ENCODE measurements around the gene CFH. TPM values are rescaled to one million over a fixed set of nuclear protein-coding genes. Genes with fewer than 3 reads are reported as not detected.
"Not testable (repeated sequence)": the region's sequence is repeated elsewhere in the genome, so short reads cannot be mapped to it uniquely, and the experiment has no call there.

CFH gene
- polyA plus RNA-seq, 3 donors: 0.03 to 1.1 (median 0.36) TPM

DNA sequence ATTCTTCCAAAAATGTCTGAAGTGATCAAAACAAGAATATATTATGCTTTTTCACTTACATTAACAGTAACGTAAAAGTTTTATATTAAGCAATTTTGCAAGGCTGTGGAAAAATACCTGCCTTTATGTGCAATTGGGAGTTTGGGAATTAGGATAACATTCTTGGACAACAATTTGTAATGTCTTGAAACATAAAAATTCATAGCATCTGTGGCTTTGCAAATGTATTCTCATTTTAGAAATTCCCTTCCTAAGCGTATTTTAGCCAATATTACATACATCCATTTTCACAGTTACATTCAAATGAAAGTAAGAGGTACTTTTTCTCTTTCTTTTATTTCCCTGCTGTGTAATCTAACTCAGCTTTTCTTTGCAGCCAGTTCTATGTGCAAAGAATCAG is 13.4 kb upstream of the CFH start:
- peaks cover 0 to 8% (median 5%) of the 10 kb centered on the region in 7 donors for H3K9me3 Mint-ChIP-seq
- TF ChIP-seq, protein P1, sequence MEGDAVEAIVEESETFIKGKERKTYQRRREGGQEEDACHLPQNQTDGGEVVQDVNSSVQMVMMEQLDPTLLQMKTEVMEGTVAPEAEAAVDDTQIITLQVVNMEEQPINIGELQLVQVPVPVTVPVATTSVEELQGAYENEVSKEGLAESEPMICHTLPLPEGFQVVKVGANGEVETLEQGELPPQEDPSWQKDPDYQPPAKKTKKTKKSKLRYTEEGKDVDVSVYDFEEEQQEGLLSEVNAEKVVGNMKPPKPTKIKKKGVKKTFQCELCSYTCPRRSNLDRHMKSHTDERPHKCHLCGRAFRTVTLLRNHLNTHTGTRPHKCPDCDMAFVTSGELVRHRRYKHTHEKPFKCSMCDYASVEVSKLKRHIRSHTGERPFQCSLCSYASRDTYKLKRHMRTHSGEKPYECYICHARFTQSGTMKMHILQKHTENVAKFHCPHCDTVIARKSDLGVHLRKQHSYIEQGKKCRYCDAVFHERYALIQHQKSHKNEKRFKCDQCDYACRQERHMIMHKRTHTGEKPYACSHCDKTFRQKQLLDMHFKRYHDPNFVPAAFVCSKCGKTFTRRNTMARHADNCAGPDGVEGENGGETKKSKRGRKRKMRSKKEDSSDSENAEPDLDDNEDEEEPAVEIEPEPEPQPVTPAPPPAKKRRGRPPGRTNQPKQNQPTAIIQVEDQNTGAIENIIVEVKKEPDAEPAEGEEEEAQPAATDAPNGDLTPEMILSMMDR (IDR thresholded peaks at IDR 0.05): no peak
- no peak overlapping the region for H3K4me3 Mint-ChIP-seq
- intact Hi-C loops (cut with micrococcal nuclease): no loop called here
- no peaks in the 10 kb centered on the region for H3K4me1 ChIP-seq (ENCODE audit: control insufficient read depth in 1 of 2, insufficient read depth in 2 of 2, low read length in 2 of 2)
- no CpG with 5 or more reads among the region's 2 CpGs for WGBS (ENCODE audit: insufficient coverage)
- no peaks in the 10 kb centered on the region for H3K4me1 Mint-ChIP-seq
- no peak overlapping the region for H3K4me2 ChIP-seq (replicated peaks; ENCODE audit: extremely low read depth, low read length, poor library complexity, severe bottlenecking)
- no peak overlapping the region for H2AFZ ChIP-seq (ENCODE audit: insufficient read depth, low read depth, low read length, poor library complexity, severe bottlenecking)
- no peaks in the 10 kb centered on the region for H3K27me3 ChIP-seq (ENCODE audit: control insufficient read depth in 2 of 2, insufficient read depth in 2 of 2, low read length in 2 of 2)
- no peaks in the 10 kb centered on the region for H3K36me3 ChIP-seq (replicated peaks in 1 of 2; ENCODE audit: control insufficient read depth in 1 of 2, insufficient read depth in 2 of 2, low read length in 2 of 2)
- DNase-seq: no peak
- no peaks in the 10 kb centered on the region for H4K20me1 ChIP-seq (ENCODE audit: insufficient read depth, low read length)
- H3K36me3 Mint-ChIP-seq: no peaks in the 10 kb centered on the region
- no peak overlapping the region for H3K4me3 ChIP-seq (replicated peaks in 1 of 3; ENCODE audit: low read depth in 2 of 3, low read length in 3 of 3)
- H3K27ac Mint-ChIP-seq: no peak overlapping the region
- no peaks in the 10 kb centered on the region for H3K79me2 ChIP-seq (ENCODE audit: insufficient read depth, low read length)
- H3K9me3 ChIP-seq (replicated peaks in 1 of 2; ENCODE audit: control insufficient read depth in 1 of 2, insufficient read depth in 1 of 2, low read length in 2 of 2): no peaks in the 10 kb centered on the region
- no peak overlapping the region for H3K9ac ChIP-seq (ENCODE audit: insufficient read depth, low read length, poor library complexity, severe bottlenecking)
- H3K27ac ChIP-seq (ENCODE audit: low read depth in 1 of 2, low read length in 2 of 2): no peak overlapping the region
- peaks cover 0 to 3% (median 0%) of the 10 kb centered on the region in 3 donors for H3K27me3 Mint-ChIP-seq (ENCODE audit: low read depth in 3 of 3)

DNA sequence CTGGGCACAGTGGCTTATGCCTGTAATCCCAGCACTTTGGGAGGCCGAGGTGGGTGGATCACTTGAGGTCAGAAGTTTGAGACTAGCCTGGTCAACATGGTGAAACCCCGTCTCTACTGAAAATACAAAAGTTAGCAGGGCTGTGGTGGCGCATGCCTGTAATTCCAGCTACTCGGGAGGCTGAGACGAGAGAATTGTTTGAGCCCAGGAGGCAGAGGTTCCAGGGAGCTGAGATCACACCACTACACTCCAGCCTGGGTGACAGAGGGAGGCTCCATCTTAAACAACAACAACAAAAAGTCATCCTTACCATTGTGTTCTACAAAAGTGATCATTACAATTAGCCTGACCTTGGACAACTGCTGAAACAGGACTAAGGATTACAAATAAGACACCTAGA is 12.6 kb upstream of the CFH start:
- no CpG with 5 or more reads among the region's 5 CpGs for WGBS (ENCODE audit: insufficient coverage)
- H3K4me3 Mint-ChIP-seq; H3K79me2 ChIP-seq (ENCODE audit: insufficient read depth, low read length); DNase-seq; H2AFZ ChIP-seq (ENCODE audit: insufficient read depth, low read depth, low read length, poor library complexity, severe bottlenecking); H3K4me1 ChIP-seq (ENCODE audit: control insufficient read depth in 1 of 2, insufficient read depth in 2 of 2, low read length in 2 of 2); H3K9me3 Mint-ChIP-seq; H3K27ac Mint-ChIP-seq; H3K9me3 ChIP-seq (replicated peaks in 1 of 2; ENCODE audit: control insufficient read depth in 1 of 2, insufficient read depth in 1 of 2, low read length in 2 of 2); H3K9ac ChIP-seq (ENCODE audit: insufficient read depth, low read length, poor library complexity, severe bottlenecking); H4K20me1 ChIP-seq (ENCODE audit: insufficient read depth, low read length); H3K4me1 Mint-ChIP-seq; H3K4me3 ChIP-seq (replicated peaks in 1 of 3; ENCODE audit: low read depth in 2 of 3, low read length in 3 of 3); intact Hi-C loops (cut with micrococcal nuclease); H3K36me3 ChIP-seq (replicated peaks in 1 of 2; ENCODE audit: control insufficient read depth in 1 of 2, insufficient read depth in 2 of 2, low read length in 2 of 2); H3K27me3 Mint-ChIP-seq (ENCODE audit: low read depth in 3 of 3); H3K27ac ChIP-seq (ENCODE audit: low read depth in 1 of 2, low read length in 2 of 2); H3K36me3 Mint-ChIP-seq; H3K4me2 ChIP-seq (replicated peaks; ENCODE audit: extremely low read depth, low read length, poor library complexity, severe bottlenecking); H3K27me3 ChIP-seq (ENCODE audit: control insufficient read depth in 2 of 2, insufficient read depth in 2 of 2, low read length in 2 of 2): not testable (repeated sequence)

All from CD14-positive monocyte (primary cell).